SK-N-SH (cell line): ENCODE data around the gene ARL5B.
"Not testable (repeated sequence)": the region's sequence is repeated elsewhere in the genome, so short reads cannot be mapped to it uniquely, and the experiment has no call there.

Experiments used
- EZH2phosphoT487 ChIP-seq: fragments of 200-600 bp; sonication (generic); IDR thresholded peaks from 2 replicates; pipeline ENCODE4 v1.6.1; 2017; ENCODE audit warnings: low read depth, mixed run types, mild to moderate bottlenecking, antibody characterized with exemption, moderate library complexity, borderline replicate concordance
- FOXJ3 ChIP-seq: sonication (generic); formaldehyde crosslinking; IDR thresholded peaks from 2 replicates; pipeline ENCODE4 v1.5.1; 2020; ENCODE audit warnings: mild to moderate bottlenecking, missing genetic modification reagents
- GABPA ChIP-seq: IDR thresholded peaks from 2 replicates; pipeline ENCODE4 v1.4.0; 2012; ENCODE audit warnings: low read depth, mild to moderate bottlenecking
- PBX3 ChIP-seq: IDR thresholded peaks from 2 replicates; pipeline ENCODE4; 2012
- POLR2AphosphoS5 ChIP-seq: IDR thresholded peaks from 2 replicates; pipeline ENCODE4 v1.6.1; 2012; ENCODE audit warnings: low read depth, low read length
- REST ChIP-seq: IDR thresholded peaks from 2 replicates; pipeline ENCODE4 v1.6.1; 2012; ENCODE audit warnings: mild to moderate bottlenecking, low read depth, low read length, moderate library complexity
- RFX5 ChIP-seq: IDR thresholded peaks from 2 replicates; pipeline ENCODE4 v1.6.1; 2012; ENCODE audit warnings: mild to moderate bottlenecking, improper control_type of control experiment, low read length
- SIN3A ChIP-seq: IDR thresholded peaks from 2 replicates; pipeline ENCODE4 v1.6.1; 2012; ENCODE audit warnings: low read depth, mild to moderate bottlenecking, low read length, moderate library complexity, borderline replicate concordance
- TAF1 ChIP-seq: IDR thresholded peaks from 2 replicates; pipeline ENCODE4 v1.6.1; 2012; ENCODE audit warnings: low read depth, mild to moderate bottlenecking, low read length, moderate library complexity, borderline replicate concordance
- TCF12 ChIP-seq: IDR thresholded peaks from 2 replicates; pipeline ENCODE4 v1.4.0; 2012
- USF1 ChIP-seq: IDR thresholded peaks from 2 replicates; pipeline ENCODE4 v1.4.0; 2012; ENCODE audit warnings: low read depth, borderline replicate concordance
- YY1 ChIP-seq: IDR thresholded peaks from 2 replicates; pipeline ENCODE4 v1.4.0; 2012; ENCODE audit warnings: low read depth, mild to moderate bottlenecking
- ZBTB33 ChIP-seq: IDR thresholded peaks from 2 replicates; pipeline ENCODE4 v1.4.0; 2012; ENCODE audit warnings: low read depth, borderline replicate concordance
- TF ChIP-seq, protein P1 (sequence below): fragments of 200-600 bp; sonication (generic); IDR thresholded peaks from 2 replicates; pipeline ENCODE4 v1.6.1; 2017; ENCODE audit warnings: antibody characterized with exemption, mild to moderate bottlenecking, moderate library complexity

- not testable (repeated sequence) for TF ChIP-seq FOXJ3, SIN3A, EZH2phosphoT487, REST, ZBTB33, POLR2AphosphoS5, RFX5, GABPA, TCF12, USF1, PBX3
- TF ChIP-seq, protein P1, sequence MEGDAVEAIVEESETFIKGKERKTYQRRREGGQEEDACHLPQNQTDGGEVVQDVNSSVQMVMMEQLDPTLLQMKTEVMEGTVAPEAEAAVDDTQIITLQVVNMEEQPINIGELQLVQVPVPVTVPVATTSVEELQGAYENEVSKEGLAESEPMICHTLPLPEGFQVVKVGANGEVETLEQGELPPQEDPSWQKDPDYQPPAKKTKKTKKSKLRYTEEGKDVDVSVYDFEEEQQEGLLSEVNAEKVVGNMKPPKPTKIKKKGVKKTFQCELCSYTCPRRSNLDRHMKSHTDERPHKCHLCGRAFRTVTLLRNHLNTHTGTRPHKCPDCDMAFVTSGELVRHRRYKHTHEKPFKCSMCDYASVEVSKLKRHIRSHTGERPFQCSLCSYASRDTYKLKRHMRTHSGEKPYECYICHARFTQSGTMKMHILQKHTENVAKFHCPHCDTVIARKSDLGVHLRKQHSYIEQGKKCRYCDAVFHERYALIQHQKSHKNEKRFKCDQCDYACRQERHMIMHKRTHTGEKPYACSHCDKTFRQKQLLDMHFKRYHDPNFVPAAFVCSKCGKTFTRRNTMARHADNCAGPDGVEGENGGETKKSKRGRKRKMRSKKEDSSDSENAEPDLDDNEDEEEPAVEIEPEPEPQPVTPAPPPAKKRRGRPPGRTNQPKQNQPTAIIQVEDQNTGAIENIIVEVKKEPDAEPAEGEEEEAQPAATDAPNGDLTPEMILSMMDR, result not testable (repeated sequence)
- TF ChIP-seq YY1, result 0 out of 2 replicates have a peak, but pooled peaks have one; percentile 47
- TF ChIP-seq TAF1, result peak; percentile 51; the same call in 1 of the 2 replicates
Observed at GRCh38 chr10:18627452-18628018, 31.7 kb upstream of the ARL5B start.
